GM13977 (cell line): ENCODE data around the gene CAPZA1.

Experiments
- DNase-seq: peaks from one replicate; pipeline ENCODE4 v3.0.0; 2012; ENCODE audit warnings: low spot score
- CTCF ChIP-seq: IDR thresholded peaks from 2 replicates; pipeline ENCODE4 v1.5.1; 2012; ENCODE audit warnings: mild to moderate bottlenecking, control low read depth; ENCODE audit not compliant: insufficient read depth; ENCODE audit errors: extremely low read depth, missing control alignments
- in situ Hi-C: fragments of 300-500 bp; cut with MboI; formaldehyde crosslinking; loops from one replicate; pipeline ENCODE4 v1.12.0; 2022; ENCODE audit warnings: low sequenced_read_pairs, low pct_unique_long_range_greater_than_20kb, mixed read lengths, inconsistent platforms; ENCODE audit not compliant: unreplicated experiment

The CAPZA1 gene

GRCh38 chr1:112715264-112716053, 95.8 kb downstream of the CAPZA1 start, which contains the start of gene PPM1J:
TSS of gene PPM1J (minus strand) at chr1:112715332. CDS start at chr1:112715301, 31 bp downstream.
- peak; percentile 99 for DNase-seq
- in situ Hi-C loops = no loop called here

GRCh38 chr1:112716133-112716720, 96.6 kb downstream of the CAPZA1 start:
- DNase-seq = peak; percentile 83
- peak; percentile 93 for TF ChIP-seq CTCF
- in situ Hi-C loops = no loop called here

More at GRCh38 chr1:112715264-112716053, 95.8 kb downstream of the CAPZA1 start, which contains the start of gene PPM1J:
- TF ChIP-seq CTCF = no peak

GRCh38 chr1:112717263-112717873, 97.7 kb downstream of the CAPZA1 start:
- no peak for DNase-seq
- in situ Hi-C loops = no loop called here
- no peak for TF ChIP-seq CTCF

GRCh38 chr1:112718691-112719418, 99.2 kb downstream of the CAPZA1 start:
- peak; percentile 82 for DNase-seq
- peak; percentile 80 for TF ChIP-seq CTCF
- in situ Hi-C loops = no loop called here

- in situ Hi-C loops = no loop called here
- DNase-seq = no peak
- TF ChIP-seq CTCF = no peak
Measured at GRCh38 chr1:112719706-112720105, 100.1 kb downstream of the CAPZA1 start.

DNA sequence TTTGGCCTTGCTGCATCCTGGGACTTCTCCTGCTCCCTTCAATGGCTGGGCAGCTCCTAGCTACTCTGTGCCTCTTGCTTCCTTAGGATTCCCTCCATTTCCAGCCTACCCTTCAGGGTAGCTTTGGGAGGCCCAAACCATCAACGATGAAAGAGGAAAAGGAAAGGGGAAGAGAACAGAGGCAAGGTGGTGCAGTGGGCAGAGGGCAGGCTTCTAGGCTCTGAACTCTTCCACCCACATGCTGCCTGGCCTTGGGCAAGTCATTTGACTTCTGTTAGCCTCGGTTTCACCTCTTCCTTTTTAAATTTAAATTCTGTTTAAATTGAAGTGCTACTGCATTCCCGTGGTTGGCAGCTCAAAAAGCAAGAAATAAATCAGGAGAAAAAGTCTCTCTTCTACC, 101.2 kb downstream of the CAPZA1 start:
- no peak for DNase-seq
- in situ Hi-C loops = no loop called here
- TF ChIP-seq CTCF = no peak
